ENCODE measurements around the gene BRAP.
"Not testable (repeated sequence)": the region's sequence is repeated elsewhere in the genome, so short reads cannot be mapped to it uniquely, and the experiment has no call there.

Gene BRAP

GRCh38 chr12:111624540-111624939, 61.2 kb downstream of the BRAP start (continued):
- TF ChIP-seq ZBTB11 (tag by site-specific recombination; conservative IDR thresholded peaks at IDR 0.05; ENCODE audit: low read depth) = no peak
- TF ChIP-seq, protein P1, sequence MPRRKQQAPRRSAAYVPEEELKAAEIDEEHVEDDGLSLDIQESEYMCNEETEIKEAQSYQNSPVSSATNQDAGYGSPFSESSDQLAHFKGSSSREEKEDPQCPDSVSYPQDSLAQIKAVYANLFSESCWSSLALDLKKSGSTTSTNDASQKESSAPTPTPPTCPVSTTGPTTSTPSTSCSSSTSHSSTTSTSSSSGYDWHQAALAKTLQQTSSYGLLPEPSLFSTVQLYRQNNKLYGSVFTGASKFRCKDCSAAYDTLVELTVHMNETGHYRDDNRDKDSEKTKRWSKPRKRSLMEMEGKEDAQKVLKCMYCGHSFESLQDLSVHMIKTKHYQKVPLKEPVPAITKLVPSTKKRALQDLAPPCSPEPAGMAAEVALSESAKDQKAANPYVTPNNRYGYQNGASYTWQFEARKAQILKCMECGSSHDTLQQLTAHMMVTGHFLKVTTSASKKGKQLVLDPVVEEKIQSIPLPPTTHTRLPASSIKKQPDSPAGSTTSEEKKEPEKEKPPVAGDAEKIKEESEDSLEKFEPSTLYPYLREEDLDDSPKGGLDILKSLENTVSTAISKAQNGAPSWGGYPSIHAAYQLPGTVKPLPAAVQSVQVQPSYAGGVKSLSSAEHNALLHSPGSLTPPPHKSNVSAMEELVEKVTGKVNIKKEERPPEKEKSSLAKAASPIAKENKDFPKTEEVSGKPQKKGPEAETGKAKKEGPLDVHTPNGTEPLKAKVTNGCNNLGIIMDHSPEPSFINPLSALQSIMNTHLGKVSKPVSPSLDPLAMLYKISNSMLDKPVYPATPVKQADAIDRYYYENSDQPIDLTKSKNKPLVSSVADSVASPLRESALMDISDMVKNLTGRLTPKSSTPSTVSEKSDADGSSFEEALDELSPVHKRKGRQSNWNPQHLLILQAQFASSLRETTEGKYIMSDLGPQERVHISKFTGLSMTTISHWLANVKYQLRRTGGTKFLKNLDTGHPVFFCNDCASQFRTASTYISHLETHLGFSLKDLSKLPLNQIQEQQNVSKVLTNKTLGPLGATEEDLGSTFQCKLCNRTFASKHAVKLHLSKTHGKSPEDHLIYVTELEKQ (tag by site-specific recombination; IDR thresholded peaks at IDR 0.05; ENCODE audit: borderline replicate concordance) = no peak
- TF ChIP-seq ZNF701 (tag by site-specific recombination; IDR thresholded peaks at IDR 0.05) = no peak
- no peak for TF ChIP-seq ZNF776 (tag by site-specific recombination; IDR thresholded peaks at IDR 0.05; ENCODE audit: borderline replicate concordance)

DNA sequence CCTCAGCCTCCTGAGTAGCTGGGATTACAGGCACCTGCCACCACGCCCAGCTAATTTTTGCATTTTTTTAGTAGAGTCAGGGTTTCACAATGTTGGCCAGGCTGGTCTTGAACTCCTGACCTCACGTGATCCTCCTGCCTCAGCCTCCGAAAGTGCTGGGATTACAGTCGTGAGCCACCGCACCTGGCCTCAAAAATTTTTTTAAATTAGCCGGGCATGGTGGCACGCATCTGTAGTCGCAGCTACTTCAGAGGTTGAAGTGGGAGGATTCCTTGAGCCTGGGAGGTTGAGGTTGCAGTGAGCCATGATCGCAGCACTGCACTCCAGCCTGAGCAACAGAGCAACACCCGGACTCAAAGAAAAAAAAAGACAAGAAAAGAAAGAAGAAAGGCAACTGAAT, 67.9 kb downstream of the BRAP start:
- H3K4me1 ChIP-seq (ENCODE audit: control insufficient read depth, insufficient read depth, low read length); H3K9me3 ChIP-seq (ENCODE audit: control insufficient read depth, insufficient read depth, low read depth, low read length); H3K36me3 ChIP-seq (ENCODE audit: control insufficient read depth in 2 of 2, insufficient read depth in 1 of 2, low read length in 2 of 2); POLR2A ChIA-PET; H3K27ac ChIP-seq (ENCODE audit: extremely low read depth, low read depth, low read length); H3K4me3 ChIP-seq (ENCODE audit: low read depth, low read length): not testable (repeated sequence)
- CTCF ChIA-PET = interaction anchor here (0.6 kb wide), 2 partner anchors 35 to 181 kb away, joined by 3 read pairs; no protein-coding TSS in a partner anchor

- Histone ChIP-seq H3K4me3 (ENCODE audit: low read depth, low read length) (no peak overlapping the region), H3K36me3 (ENCODE audit: control insufficient read depth in 2 of 2, insufficient read depth in 1 of 2, low read length in 2 of 2) (no peaks in the 10 kb centered on the region), H3K27ac (ENCODE audit: extremely low read depth, low read depth, low read length) (no peak overlapping the region), H3K9me3 (ENCODE audit: control insufficient read depth, insufficient read depth, low read depth, low read length) (no peaks in the 10 kb centered on the region), H3K4me1 (ENCODE audit: control insufficient read depth, insufficient read depth, low read length) (no peaks in the 10 kb centered on the region)
- TF ChIP-seq TCF7L2 (IDR thresholded peaks at IDR 0.05; ENCODE audit: borderline replicate concordance, low read depth, low read length) (no peak), ZNF211 (tag by site-specific recombination; IDR thresholded peaks at IDR 0.05; ENCODE audit: low read depth) (no peak), ZNF596 (tag by site-specific recombination; IDR thresholded peaks at IDR 0.05) (no peak), INSM2 (tag by site-specific recombination; IDR thresholded peaks at IDR 0.05) (no peak)
- TF ChIP-seq, protein P2, sequence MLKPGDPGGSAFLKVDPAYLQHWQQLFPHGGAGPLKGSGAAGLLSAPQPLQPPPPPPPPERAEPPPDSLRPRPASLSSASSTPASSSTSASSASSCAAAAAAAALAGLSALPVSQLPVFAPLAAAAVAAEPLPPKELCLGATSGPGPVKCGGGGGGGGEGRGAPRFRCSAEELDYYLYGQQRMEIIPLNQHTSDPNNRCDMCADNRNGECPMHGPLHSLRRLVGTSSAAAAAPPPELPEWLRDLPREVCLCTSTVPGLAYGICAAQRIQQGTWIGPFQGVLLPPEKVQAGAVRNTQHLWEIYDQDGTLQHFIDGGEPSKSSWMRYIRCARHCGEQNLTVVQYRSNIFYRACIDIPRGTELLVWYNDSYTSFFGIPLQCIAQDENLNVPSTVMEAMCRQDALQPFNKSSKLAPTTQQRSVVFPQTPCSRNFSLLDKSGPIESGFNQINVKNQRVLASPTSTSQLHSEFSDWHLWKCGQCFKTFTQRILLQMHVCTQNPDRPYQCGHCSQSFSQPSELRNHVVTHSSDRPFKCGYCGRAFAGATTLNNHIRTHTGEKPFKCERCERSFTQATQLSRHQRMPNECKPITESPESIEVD (tag by site-specific recombination; IDR thresholded peaks at IDR 0.05) = peak; percentile 74
- ChIA-PET POLR2A (no interaction called here), CTCF (no interaction called here)
Measured at GRCh38 chr12:111616177-111616623, 69.6 kb downstream of the BRAP start.
